Dendritic cell treated with granulocyte-macrophage colony-stimulating factor and Interleukin-4, amounts not matched to agents 40 ng/mL and 50 ng/mL, for 4 days (primary cell): ENCODE measurements around the gene ZNF787.

ENCODE experiments used
- H3K27ac Mint-ChIP-seq: one replicate; pipeline ENCODE4 v1.8.0; 2022; ENCODE audit warnings: mild to moderate bottlenecking, mixed read lengths
- H3K27me3 Mint-ChIP-seq: one replicate; pipeline ENCODE4 v1.8.0; 2022; ENCODE audit warnings: mild to moderate bottlenecking, mixed read lengths
- H3K36me3 Mint-ChIP-seq: one replicate; pipeline ENCODE4 v1.8.0; 2022; ENCODE audit warnings: low read depth, mixed read lengths
- H3K4me1 Mint-ChIP-seq: one replicate; pipeline ENCODE4 v1.8.0; 2022; ENCODE audit warnings: low read depth, mixed read lengths
- H3K4me3 Mint-ChIP-seq: one replicate; pipeline ENCODE4 v1.8.0; 2022; ENCODE audit warnings: mild to moderate bottlenecking, moderate library complexity, mixed read lengths
- H3K9me3 Mint-ChIP-seq: one replicate; pipeline ENCODE4 v1.8.0; 2022; ENCODE audit warnings: mixed read lengths
- intact Hi-C: fragments of 100-400 bp; cut with micrococcal nuclease; formaldehyde crosslinking; loops from one replicate; pipeline ENCODE4 v1.15.0; 2022

Gene ZNF787

DNA sequence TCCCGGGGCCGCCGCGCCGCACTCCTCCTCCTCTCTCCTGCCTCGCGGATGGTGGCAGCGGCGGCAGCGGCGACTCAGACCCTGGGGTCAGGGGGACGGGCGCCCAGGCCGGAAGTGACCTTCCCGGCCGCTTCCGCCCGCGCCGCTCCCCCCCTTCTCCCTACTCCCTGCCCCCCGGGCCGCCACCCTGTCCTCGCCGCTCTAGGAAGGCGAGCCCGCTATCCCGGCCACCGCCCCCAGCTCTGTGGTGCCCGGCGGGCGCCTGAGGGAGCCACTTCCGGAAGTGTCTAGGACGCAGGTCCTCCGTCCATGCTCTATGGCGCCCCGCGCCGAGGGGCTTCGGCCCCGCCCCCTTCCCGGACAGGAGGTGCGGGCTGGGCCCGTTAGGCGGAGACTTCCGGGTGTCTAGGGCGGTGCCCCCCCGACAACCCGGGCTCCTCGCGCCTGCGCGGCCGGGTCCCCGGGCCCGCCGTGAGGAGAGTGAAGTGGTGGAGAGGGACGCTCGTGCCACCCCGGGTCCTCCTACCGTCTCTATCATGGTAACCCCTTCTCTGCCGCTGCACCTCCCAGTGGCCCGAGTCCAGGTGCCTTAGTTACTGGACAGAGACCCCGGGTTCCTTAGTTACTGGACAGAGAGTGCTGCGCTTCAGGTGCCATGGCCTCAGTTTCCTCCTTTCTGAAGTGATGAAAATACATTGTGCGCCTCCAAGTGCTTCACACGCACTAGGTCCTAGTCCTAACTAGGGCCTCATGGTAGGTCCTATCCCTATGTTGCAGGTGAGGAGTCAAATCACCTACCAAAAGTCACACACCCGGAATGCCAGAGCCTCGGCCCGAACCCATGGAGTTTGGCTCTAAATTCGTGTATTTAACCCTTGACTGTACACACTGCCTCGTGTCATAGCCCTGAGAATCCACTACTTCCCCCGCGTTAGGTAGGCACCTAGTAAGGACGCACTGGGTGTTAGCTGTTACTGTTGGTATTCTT, at the start of gene ZNF787:
Gene ZNF787 (minus strand): TSS at position 116 of the 988 bp plus-strand sequence. CDS start 18,078 bp downstream, outside the sequence.
- Mint-ChIP-seq H3K27me3 (no peaks in the 10 kb centered on the region), H3K36me3 (peaks cover 44% of the 10 kb centered on the region), H3K27ac (peak within 1 kb of the TSS; percentile 98), H3K4me3 (peak within 1 kb of the TSS; percentile 95), H3K4me1 (peaks cover 36% of the 10 kb centered on the region), H3K9me3 (no peaks in the 10 kb centered on the region)
- intact Hi-C loops, result loop anchor here (1.0 kb wide), 3 partner anchors 10 to 194 kb away; no protein-coding TSS in a partner anchor

DNA sequence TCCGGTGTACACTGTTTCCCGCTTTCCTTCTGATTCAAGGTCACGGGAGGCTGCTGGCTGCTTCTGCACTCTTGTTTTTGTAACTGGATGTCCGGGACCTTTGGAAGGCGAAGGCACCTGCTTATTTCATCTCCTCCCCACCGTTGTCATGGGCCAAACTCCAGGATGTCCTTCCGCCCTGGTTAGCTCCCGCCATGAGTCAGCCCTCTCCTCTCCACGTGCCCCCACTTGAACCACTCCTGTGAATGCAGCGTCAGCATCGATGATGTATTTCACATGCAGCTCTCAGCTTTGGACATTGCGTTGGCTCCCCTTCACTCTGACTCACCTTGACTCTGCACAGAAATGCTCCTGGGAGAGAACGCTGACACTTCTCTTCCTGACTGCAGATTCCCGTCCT, 49.2 kb upstream of the ZNF787 start:
- Mint-ChIP-seq H3K9me3 (no peaks in the 10 kb centered on the region), H3K4me1 (peaks cover 4% of the 10 kb centered on the region), H3K27ac (no peak overlapping the region), H3K36me3 (no peaks in the 10 kb centered on the region), H3K4me3 (no peak overlapping the region), H3K27me3 (peaks cover 9% of the 10 kb centered on the region)
- intact Hi-C loops, result no loop called here

DNA sequence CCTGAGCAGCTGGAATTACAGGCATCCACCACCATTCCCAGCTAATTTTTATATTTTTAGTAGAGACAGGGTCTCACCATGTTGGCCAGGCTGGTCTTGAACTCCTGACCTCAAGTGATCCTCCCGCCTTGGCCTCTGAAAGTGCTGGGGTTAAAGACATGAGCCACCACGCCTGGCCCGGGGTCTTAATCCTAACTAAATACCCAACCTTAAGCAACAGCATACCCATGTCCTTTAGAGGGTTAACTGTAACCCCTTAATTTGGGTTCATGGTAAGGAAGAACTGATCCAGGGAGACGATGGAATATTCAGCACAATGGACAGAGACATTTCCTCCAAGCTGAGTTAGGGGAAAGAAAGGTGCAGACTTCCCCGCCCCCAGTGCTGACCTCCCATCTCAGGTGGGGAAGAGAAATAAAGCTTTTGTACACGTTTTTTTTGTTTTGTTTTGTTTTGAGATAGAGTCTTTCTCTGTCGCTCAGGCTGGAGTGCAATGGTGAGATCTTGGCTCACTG, 46.0 kb upstream of the ZNF787 start:
- Mint-ChIP-seq H3K4me1 (peaks cover 8% of the 10 kb centered on the region), H3K36me3 (no peaks in the 10 kb centered on the region), H3K27ac (no peak overlapping the region), H3K27me3 (peaks cover 4% of the 10 kb centered on the region), H3K4me3 (no peak overlapping the region), H3K9me3 (no peaks in the 10 kb centered on the region)
- intact Hi-C loops, result no loop called here

DNA sequence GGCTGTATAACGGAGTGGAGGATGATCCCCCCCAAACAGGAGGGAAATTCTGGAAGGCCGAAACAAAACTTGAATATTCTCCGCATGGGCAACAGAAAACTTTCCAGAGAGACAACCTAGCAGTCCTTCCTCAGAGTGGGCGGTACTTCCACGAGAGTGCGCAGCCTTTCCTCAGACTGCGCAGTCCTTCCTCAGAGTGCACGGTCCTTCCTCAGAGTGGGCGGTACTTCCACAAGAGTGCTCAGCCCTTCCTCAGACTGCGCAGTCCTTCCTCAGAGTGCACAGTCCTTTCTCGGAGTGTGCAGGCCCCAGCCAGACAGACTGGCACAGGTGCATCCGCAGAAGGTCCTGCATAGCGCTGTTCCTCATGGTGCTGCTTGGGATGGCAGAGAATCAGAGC, 42.0 kb upstream of the ZNF787 start:
- H3K27me3 Mint-ChIP-seq, result no peaks in the 10 kb centered on the region
- no peaks in the 10 kb centered on the region for H3K9me3 Mint-ChIP-seq
- no peak overlapping the region for H3K4me3 Mint-ChIP-seq
- H3K4me1 Mint-ChIP-seq, result peaks cover 9% of the 10 kb centered on the region
- no peak overlapping the region for H3K27ac Mint-ChIP-seq
- peaks cover 30% of the 10 kb centered on the region for H3K36me3 Mint-ChIP-seq
- intact Hi-C loops, result no loop called here

DNA sequence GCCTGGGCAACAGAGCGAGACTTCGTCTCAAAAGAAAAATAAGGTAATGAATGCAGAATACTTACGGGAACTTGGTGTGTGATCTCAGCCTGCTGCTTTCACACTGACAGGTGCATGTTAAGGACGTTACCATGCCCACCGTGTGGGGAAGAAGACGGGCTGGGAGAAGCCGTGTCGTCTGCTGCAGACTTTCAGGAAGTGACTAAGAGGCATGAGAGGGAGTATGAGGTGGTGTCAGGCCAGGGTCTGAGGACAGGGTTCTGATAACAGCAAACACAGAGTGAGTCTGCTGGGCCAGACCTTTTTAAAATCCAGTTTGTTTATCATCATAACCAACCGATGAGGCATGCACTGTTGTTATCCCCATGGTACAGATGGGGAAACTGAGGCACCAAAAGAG, 41.2 kb upstream of the ZNF787 start:
- Mint-ChIP-seq H3K27me3 (no peaks in the 10 kb centered on the region), H3K27ac (no peak overlapping the region), H3K9me3 (no peaks in the 10 kb centered on the region), H3K4me3 (no peak overlapping the region), H3K36me3 (peaks cover 33% of the 10 kb centered on the region), H3K4me1 (peaks cover 9% of the 10 kb centered on the region)
- intact Hi-C loops, result no loop called here

DNA sequence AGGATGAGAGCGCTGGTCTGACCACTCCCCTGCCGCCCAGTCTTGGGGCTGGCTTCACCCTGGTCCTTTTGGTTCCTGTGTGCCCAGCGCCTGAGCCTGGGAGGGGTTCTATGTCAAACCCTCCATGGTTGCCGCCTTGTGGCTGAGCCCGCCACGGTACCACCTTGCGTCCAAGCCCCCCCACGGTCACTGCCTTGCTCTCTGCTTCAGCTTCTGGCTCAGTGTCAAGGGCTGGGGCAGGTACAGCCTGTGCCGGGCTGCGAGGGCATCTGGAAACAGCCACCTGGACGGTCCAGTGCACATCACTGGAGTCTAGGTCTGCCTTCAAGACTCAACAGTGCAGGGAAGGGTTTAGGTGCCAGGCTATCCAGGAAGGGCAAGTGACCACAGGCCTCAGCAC, 40.4 kb upstream of the ZNF787 start:
- no peak overlapping the region for H3K4me3 Mint-ChIP-seq
- H3K9me3 Mint-ChIP-seq, result no peaks in the 10 kb centered on the region
- H3K27ac Mint-ChIP-seq, result no peak overlapping the region

DNA sequence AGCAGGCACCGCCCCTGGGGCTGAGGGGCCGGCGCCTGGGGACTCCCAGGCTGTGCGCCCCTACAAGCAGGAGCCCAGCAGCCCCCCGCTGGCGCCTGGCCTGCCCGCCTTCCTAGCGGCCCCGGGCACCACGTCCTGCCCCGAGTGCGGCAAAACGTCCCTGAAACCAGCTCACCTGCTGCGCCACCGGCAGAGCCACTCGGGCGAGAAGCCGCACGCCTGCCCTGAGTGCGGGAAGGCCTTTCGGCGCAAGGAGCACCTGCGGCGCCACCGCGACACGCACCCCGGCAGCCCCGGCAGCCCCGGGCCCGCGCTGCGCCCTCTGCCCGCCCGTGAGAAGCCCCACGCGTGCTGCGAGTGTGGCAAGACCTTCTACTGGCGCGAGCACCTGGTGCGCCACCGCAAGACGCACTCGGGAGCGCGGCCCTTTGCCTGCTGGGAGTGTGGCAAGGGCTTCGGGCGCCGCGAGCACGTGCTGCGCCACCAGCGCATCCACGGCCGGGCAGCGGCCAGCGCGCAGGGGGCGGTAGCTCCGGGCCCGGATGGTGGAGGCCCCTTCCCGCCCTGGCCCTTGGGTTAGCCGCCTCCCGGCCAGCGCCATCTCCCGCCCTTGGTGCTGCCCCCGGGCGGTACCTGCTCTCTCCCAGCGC, 38.7 kb upstream of the ZNF787 start:
- intact Hi-C loops, result no loop called here
- peaks cover 9% of the 10 kb centered on the region for H3K4me1 Mint-ChIP-seq
- no peak overlapping the region for H3K27ac Mint-ChIP-seq
- H3K36me3 Mint-ChIP-seq, result peaks cover 57% of the 10 kb centered on the region
- no peak overlapping the region for H3K4me3 Mint-ChIP-seq
- H3K27me3 Mint-ChIP-seq, result no peaks in the 10 kb centered on the region
- H3K9me3 Mint-ChIP-seq, result no peaks in the 10 kb centered on the region

More for the DNA sequence above, 40.4 kb upstream of the ZNF787 start:
- H3K27me3 Mint-ChIP-seq, result no peaks in the 10 kb centered on the region
- peaks cover 9% of the 10 kb centered on the region for H3K4me1 Mint-ChIP-seq
- peaks cover 40% of the 10 kb centered on the region for H3K36me3 Mint-ChIP-seq
- intact Hi-C loops, result no loop called here

DNA sequence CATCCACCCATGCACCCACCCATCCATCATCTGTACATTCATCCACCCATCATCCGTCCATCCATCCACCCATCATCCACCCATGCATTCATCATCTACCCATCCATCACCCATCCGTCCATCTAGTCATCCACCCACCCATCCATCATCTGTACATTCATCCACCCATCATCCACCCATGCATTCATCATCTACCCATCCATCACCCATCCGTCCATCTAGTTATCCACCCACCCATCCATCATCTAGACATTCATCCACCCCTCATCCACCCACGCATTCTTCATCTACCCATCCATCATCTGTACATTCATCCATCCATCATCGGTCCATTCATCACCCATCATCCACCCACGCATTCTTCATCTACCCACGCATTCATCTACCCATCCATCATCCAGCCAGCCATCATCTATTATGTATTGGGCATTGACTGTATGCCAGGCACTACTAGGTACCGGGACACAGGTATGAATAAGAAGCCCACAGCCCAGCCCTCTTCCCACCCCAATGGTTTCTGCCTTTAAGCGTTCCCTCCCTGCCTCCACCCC, 38.0 kb upstream of the ZNF787 start:
- Mint-ChIP-seq H3K27me3 (no peaks in the 10 kb centered on the region), H3K4me3 (no peak overlapping the region), H3K27ac (no peak overlapping the region), H3K9me3 (no peaks in the 10 kb centered on the region), H3K36me3 (peaks cover 59% of the 10 kb centered on the region), H3K4me1 (peaks cover 9% of the 10 kb centered on the region)
- intact Hi-C loops, result no loop called here

DNA sequence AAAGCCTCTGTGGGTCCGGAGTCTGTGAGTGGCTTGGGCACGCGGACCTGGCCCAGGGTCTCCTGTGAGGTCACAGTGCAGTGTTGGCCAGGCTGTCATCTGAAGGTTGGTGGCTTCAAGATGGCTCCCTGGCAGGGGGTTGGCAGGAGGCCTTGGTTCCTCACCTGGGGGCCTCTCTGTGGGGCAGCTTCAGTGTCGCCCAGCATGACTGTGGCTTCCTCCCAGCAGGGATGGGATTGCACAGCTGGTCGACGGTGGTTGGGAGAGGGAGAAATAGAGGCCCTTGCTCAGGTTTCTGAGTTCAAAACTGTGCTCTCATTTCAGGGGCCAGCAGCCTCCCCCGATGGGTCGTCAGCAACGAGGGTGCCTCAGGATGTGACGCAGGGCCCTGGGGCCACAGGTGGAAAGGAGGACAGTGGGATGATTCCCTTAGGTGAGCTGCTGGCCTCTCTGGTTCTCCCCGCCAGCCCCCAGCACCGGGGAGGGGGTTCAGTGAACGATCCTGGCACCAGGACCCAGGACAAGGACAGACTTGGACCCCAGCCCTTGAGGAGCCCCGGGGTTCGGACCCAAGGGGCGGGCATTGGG, 37.2 kb upstream of the ZNF787 start:
- intact Hi-C loops, result no loop called here
- Mint-ChIP-seq H3K4me3 (no peak overlapping the region), H3K4me1 (peaks cover 9% of the 10 kb centered on the region), H3K9me3 (no peaks in the 10 kb centered on the region), H3K27me3 (no peaks in the 10 kb centered on the region), H3K36me3 (peaks cover 59% of the 10 kb centered on the region), H3K27ac (no peak overlapping the region)

DNA sequence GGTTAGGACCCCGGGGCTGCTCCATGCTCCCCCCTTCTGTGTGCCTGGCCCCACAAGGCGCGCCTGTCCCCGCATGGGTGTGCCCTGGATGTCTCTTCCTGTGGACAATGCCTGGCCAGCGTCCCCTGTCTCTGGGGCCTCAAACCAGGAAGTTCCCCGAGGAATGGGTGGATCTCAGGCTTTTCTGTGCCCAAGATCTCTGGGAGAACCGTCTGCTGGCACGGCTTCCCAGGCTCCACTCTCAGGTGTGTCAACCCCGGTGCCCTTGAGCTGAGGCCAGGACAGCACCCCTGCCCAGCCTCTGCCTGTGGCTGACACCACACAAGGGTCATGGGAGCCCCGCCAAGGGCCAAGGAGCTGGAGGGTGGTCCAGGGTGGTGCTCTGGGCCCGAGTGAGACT, 35.7 kb upstream of the ZNF787 start:
- peaks cover 59% of the 10 kb centered on the region for H3K36me3 Mint-ChIP-seq
- intact Hi-C loops, result no loop called here
- no peak overlapping the region for H3K4me3 Mint-ChIP-seq
- no peaks in the 10 kb centered on the region for H3K9me3 Mint-ChIP-seq
- H3K4me1 Mint-ChIP-seq, result peaks cover 1% of the 10 kb centered on the region
- H3K27me3 Mint-ChIP-seq, result no peaks in the 10 kb centered on the region
- H3K27ac Mint-ChIP-seq, result no peak overlapping the region

DNA sequence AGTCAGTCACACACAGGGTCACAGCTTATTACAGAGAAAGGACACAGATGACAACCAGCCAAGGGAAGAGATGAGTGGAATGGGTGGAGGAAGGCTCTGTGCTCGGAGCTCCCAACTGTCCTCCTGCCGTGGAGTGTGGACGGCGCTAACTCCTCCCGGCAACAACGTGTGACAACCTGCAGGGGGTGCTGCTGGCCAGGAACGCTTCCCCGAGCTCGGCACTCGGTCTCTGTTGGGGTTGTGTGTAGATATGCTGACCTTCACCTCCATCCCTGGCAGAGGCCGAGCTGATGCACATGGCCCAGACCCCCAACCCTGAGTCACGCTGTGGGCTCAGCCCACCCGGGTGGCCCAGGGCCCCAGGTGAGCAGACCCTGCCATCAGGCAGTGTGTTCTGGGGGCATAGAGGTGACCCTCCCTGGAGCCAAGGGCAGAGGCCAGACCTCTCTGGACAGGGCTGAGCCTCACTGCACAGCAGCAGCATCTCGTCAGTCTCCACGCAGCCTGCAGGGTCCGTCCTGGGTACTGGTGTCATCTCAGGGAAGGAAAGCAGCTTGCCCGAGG, 34.1 kb upstream of the ZNF787 start:
- H3K27me3 Mint-ChIP-seq, result no peaks in the 10 kb centered on the region
- no peaks in the 10 kb centered on the region for H3K9me3 Mint-ChIP-seq
- no peak overlapping the region for H3K27ac Mint-ChIP-seq
- intact Hi-C loops, result no loop called here
- no peak overlapping the region for H3K4me3 Mint-ChIP-seq
- H3K36me3 Mint-ChIP-seq, result peaks cover 53% of the 10 kb centered on the region
- H3K4me1 Mint-ChIP-seq, result no peaks in the 10 kb centered on the region

DNA sequence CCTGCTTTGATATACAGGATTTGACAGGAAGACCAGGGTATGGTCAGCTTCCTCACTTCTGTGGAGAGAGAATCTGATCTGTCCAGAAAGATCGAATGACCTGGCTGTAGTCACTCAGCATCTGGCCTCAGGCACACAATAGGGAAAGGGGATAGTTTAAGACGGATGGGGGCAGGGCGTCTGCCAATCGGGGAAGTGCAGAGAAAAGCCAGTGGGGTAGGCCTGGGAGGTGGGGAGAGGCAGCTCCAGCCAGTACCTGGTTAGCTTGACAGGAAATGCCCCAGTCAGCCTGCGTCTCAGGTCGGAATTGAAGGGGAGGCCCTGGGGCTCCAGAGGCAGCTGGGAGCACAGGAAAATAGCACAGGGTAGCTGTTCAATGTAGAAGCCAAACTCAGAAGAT, 32.4 kb upstream of the ZNF787 start:
- intact Hi-C loops, result no loop called here
- no peak overlapping the region for H3K4me3 Mint-ChIP-seq
- H3K9me3 Mint-ChIP-seq, result no peaks in the 10 kb centered on the region
- peaks cover 53% of the 10 kb centered on the region for H3K36me3 Mint-ChIP-seq
- H3K27me3 Mint-ChIP-seq, result no peaks in the 10 kb centered on the region
- no peak overlapping the region for H3K27ac Mint-ChIP-seq
- no peaks in the 10 kb centered on the region for H3K4me1 Mint-ChIP-seq

DNA sequence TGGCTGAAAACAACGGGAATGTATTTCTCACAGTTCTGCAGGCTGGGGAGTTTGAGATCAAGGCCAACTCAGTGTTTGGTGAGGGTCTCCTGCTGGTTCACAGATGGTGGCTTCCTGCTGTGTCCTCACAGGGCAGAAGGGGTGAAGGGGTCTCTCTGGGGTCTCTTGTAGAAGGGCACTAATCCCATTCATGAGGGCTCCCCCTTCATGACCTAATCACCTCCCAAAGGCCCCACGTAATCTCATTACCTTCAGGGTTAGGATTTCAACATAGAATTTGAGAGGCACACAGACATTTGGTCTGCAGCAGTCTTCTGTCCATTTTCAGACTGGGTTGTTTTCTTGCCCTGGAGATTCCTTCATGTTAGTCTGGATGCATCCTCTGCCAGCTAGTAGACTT, 31.5 kb upstream of the ZNF787 start:
- intact Hi-C loops, result no loop called here
- H3K27ac Mint-ChIP-seq, result no peak overlapping the region

More for the DNA sequence above, 31.5 kb upstream of the ZNF787 start:
- no peaks in the 10 kb centered on the region for H3K9me3 Mint-ChIP-seq
- no peak overlapping the region for H3K4me3 Mint-ChIP-seq
- no peaks in the 10 kb centered on the region for H3K4me1 Mint-ChIP-seq
- no peaks in the 10 kb centered on the region for H3K27me3 Mint-ChIP-seq
- peaks cover 57% of the 10 kb centered on the region for H3K36me3 Mint-ChIP-seq
